ENCODE results near the gene VCAN. TPM values are rescaled to one million over a fixed set of nuclear protein-coding genes. Genes with fewer than 3 reads are reported as not detected.

VCAN gene
- total RNA-seq, 1 donor from 2014 or later, result 33.7 TPM

DNA sequence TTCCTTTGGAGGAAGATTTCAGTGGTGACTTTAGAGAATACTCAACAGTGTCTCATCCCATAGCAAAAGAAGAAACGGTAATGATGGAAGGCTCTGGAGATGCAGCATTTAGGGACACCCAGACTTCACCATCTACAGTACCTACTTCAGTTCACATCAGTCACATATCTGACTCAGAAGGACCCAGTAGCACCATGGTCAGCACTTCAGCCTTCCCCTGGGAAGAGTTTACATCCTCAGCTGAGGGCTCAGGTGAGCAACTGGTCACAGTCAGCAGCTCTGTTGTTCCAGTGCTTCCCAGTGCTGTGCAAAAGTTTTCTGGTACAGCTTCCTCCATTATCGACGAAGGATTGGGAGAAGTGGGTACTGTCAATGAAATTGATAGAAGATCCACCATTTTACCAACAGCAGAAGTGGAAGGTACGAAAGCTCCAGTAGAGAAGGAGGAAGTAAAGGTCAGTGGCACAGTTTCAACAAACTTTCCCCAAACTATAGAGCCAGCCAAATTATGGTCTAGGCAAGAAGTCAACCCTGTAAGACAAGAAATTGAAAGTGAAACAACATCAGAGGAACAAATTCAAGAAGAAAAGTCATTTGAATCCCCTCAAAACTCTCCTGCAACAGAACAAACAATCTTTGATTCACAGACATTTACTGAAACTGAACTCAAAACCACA, 67.4 kb downstream of the VCAN start:
- TF ChIP-seq, protein P1, sequence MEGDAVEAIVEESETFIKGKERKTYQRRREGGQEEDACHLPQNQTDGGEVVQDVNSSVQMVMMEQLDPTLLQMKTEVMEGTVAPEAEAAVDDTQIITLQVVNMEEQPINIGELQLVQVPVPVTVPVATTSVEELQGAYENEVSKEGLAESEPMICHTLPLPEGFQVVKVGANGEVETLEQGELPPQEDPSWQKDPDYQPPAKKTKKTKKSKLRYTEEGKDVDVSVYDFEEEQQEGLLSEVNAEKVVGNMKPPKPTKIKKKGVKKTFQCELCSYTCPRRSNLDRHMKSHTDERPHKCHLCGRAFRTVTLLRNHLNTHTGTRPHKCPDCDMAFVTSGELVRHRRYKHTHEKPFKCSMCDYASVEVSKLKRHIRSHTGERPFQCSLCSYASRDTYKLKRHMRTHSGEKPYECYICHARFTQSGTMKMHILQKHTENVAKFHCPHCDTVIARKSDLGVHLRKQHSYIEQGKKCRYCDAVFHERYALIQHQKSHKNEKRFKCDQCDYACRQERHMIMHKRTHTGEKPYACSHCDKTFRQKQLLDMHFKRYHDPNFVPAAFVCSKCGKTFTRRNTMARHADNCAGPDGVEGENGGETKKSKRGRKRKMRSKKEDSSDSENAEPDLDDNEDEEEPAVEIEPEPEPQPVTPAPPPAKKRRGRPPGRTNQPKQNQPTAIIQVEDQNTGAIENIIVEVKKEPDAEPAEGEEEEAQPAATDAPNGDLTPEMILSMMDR (IDR thresholded peaks at IDR 0.05; ENCODE audit: insufficient read depth, low read length, severe bottlenecking), result no peak
- no peak for DNase-seq (ENCODE audit: low read depth)
- no peak for FAIRE-seq
- no peak overlapping the region for H3K4me3 ChIP-seq (ENCODE audit: low read depth, low read length)
- no peaks in the 10 kb centered on the region for H3K36me3 ChIP-seq (ENCODE audit: control insufficient read depth, insufficient read depth, low read length)
- H3K27me3 ChIP-seq (ENCODE audit: control insufficient read depth, insufficient read depth, low read length), result no peaks in the 10 kb centered on the region

DNA sequence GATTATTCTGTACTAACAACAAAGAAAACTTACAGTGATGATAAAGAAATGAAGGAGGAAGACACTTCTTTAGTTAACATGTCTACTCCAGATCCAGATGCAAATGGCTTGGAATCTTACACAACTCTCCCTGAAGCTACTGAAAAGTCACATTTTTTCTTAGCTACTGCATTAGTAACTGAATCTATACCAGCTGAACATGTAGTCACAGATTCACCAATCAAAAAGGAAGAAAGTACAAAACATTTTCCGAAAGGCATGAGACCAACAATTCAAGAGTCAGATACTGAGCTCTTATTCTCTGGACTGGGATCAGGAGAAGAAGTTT, 67.9 kb downstream of the VCAN start:
- Histone ChIP-seq H3K36me3 (ENCODE audit: control insufficient read depth, insufficient read depth, low read length) (no peaks in the 10 kb centered on the region), H3K4me3 (ENCODE audit: low read depth, low read length) (no peak overlapping the region), H3K27me3 (ENCODE audit: control insufficient read depth, insufficient read depth, low read length) (no peaks in the 10 kb centered on the region)
- TF ChIP-seq, protein P1 (IDR thresholded peaks at IDR 0.05; ENCODE audit: insufficient read depth, low read length, severe bottlenecking), result no peak
- FAIRE-seq (no peak), DNase-seq (ENCODE audit: low read depth) (no peak)

DNA sequence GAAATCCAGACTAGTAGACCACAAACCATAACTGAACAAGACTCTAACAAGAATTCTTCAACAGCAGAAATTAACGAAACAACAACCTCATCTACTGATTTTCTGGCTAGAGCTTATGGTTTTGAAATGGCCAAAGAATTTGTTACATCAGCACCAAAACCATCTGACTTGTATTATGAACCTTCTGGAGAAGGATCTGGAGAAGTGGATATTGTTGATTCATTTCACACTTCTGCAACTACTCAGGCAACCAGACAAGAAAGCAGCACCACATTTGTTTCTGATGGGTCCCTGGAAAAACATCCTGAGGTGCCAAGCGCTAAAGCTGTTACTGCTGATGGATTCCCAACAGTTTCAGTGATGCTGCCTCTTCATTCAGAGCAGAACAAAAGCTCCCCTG, 68.6 kb downstream of the VCAN start:
- TF ChIP-seq, protein P1 (IDR thresholded peaks at IDR 0.05; ENCODE audit: insufficient read depth, low read length, severe bottlenecking), result no peak
- DNase-seq (ENCODE audit: low read depth) (no peak), FAIRE-seq (no peak)
- no peak overlapping the region for H3K4me3 ChIP-seq (ENCODE audit: low read depth, low read length)
- no peaks in the 10 kb centered on the region for H3K36me3 ChIP-seq (ENCODE audit: control insufficient read depth, insufficient read depth, low read length)
- no peaks in the 10 kb centered on the region for H3K27me3 ChIP-seq (ENCODE audit: control insufficient read depth, insufficient read depth, low read length)

DNA sequence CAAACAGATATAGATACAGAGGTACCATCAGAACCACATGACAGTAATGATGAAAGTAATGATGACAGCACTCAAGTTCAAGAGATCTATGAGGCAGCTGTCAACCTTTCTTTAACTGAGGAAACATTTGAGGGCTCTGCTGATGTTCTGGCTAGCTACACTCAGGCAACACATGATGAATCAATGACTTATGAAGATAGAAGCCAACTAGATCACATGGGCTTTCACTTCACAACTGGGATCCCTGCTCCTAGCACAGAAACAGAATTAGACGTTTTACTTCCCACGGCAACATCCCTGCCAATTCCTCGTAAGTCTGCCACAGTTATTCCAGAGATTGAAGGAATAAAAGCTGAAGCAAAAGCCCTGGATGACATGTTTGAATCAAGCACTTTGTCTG, 69.2 kb downstream of the VCAN start:
- FAIRE-seq, result no peak
- DNase-seq (ENCODE audit: low read depth), result no peak
- Histone ChIP-seq H3K27me3 (ENCODE audit: control insufficient read depth, insufficient read depth, low read length) (no peaks in the 10 kb centered on the region), H3K36me3 (ENCODE audit: control insufficient read depth, insufficient read depth, low read length) (no peaks in the 10 kb centered on the region), H3K4me3 (ENCODE audit: low read depth, low read length) (no peak overlapping the region)
- TF ChIP-seq, protein P1 (IDR thresholded peaks at IDR 0.05; ENCODE audit: insufficient read depth, low read length, severe bottlenecking), result no peak

DNA sequence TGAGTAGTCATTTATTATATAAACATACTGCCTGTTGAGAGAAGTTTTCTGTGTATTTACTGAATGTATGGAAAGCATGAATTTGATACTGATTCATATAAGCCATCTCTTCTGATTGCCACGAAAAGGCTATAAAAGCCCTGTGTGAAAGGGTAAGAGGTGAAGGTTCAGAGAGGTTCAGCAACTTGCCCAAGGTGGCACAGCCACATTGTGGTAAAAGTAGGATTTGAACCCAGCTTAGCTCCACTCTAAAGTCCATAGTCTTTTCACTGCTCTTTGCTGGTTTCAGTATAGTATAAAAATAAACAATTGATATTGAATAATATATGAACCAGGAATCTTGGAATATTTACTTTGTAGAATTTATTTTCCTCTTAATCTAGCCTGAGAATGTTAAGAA, 71.3 kb downstream of the VCAN start:
- H3K4me3 ChIP-seq (ENCODE audit: low read depth, low read length), result no peak overlapping the region
- H3K36me3 ChIP-seq (ENCODE audit: control insufficient read depth, insufficient read depth, low read length), result no peaks in the 10 kb centered on the region
- TF ChIP-seq, protein P1 (IDR thresholded peaks at IDR 0.05; ENCODE audit: insufficient read depth, low read length, severe bottlenecking), result no peak
- no peaks in the 10 kb centered on the region for H3K27me3 ChIP-seq (ENCODE audit: control insufficient read depth, insufficient read depth, low read length)
- DNase-seq (ENCODE audit: low read depth) (no peak), FAIRE-seq (no peak)

DNA sequence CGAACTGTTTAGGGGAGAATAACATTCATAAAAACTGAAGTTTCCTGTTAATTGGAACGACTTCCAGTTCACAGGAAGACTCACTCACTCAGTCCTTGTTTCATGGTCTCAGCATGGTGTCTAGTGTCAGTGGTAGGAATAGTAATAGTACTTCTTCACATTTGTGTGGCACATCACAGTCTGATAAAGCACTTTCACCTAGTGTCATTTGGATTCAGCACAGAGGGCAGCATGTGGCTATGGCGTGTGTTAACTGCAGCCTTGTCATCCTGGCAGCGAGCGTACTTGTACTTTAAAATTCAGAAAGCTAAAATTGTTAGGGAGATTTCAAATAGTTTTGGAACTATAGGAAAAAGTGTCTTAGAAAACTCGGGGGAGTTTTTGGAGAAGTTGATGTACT, 72.4 kb downstream of the VCAN start:
- Histone ChIP-seq H3K4me3 (ENCODE audit: low read depth, low read length) (no peak overlapping the region), H3K36me3 (ENCODE audit: control insufficient read depth, insufficient read depth, low read length) (no peaks in the 10 kb centered on the region), H3K27me3 (ENCODE audit: control insufficient read depth, insufficient read depth, low read length) (no peaks in the 10 kb centered on the region)
- FAIRE-seq, result no peak
- DNase-seq (ENCODE audit: low read depth), result no peak
- TF ChIP-seq, protein P1 (IDR thresholded peaks at IDR 0.05; ENCODE audit: insufficient read depth, low read length, severe bottlenecking), result no peak
